Gastrocnemius medialis (tissue), 4 donors: ENCODE measurements around the gene PCDHGC3. TPM values are rescaled to one million over a fixed set of nuclear protein-coding genes. Genes with fewer than 3 reads are reported as not detected.

Experiments
- ATAC-seq, 2 donors: fragments of 150-250 bp; one replicate each; pipeline ENCODE4 v1.9.1; 2016
- DNase-seq, 2 donors: peaks; one replicate each; pipeline ENCODE4 v3.0.0-alpha.2; 2019
- H3K27ac ChIP-seq, 4 donors: fragments of 200-600 bp; sonication (generic); 1 replicate in 1 of 4; 2 replicates in 3 of 4; pipeline ENCODE4 v1.5.1; 2016 to 2018; ENCODE audit warnings: mild to moderate bottlenecking in 2 of 4, moderate library complexity in 1 of 4
- H3K27me3 ChIP-seq, 3 donors: fragments of 200-600 bp; sonication (generic) in 2 of 3; 1 replicate in 1 of 3; 2 replicates in 2 of 3; pipeline versions ENCODE4 v1.5.1 to v1.6.0; 2016 to 2019; ENCODE audit warnings: mild to moderate bottlenecking in 1 of 3, moderate library complexity in 1 of 3
- H3K36me3 ChIP-seq, 2 donors: fragments of 200-600 bp; sonication (generic) in 1 of 2; one replicate each; pipeline ENCODE4 v1.5.1; 2017 to 2018
- H3K4me1 ChIP-seq, 2 donors: fragments of 200-600 bp; sonication (generic) in 1 of 2; one replicate each; pipeline ENCODE4 v1.5.1; 2016 to 2017; ENCODE audit warnings: mild to moderate bottlenecking in 2 of 2
- H3K4me3 ChIP-seq, 4 donors: fragments of 200-600 bp; sonication (generic) in 3 of 4; 1 replicate in 1 of 4; 2 replicates in 3 of 4; pipeline ENCODE4 v1.5.1; 2016 to 2019; ENCODE audit warnings: mild to moderate bottlenecking in 2 of 4
- H3K9me3 ChIP-seq, 3 donors: fragments of 200-600 bp; sonication (generic) in 2 of 3; 1 replicate in 1 of 3; 2 replicates in 2 of 3; pipeline ENCODE4 v1.5.1; 2016 to 2019
- CTCF ChIP-seq, 5 experiments: fragments of 450-650 bp in 3 of 5; fragments of 200-600 bp in 2 of 5; sonication (generic) in 2 of 5; IDR thresholded peaks in 4 of 5; conservative IDR thresholded peaks in 1 of 5; 1 replicate in 4 of 5; 2 replicates in 1 of 5; pipeline ENCODE4 v1.5.1; 2016 to 2019; ENCODE audit warnings: antibody characterized with exemption in 5 of 5, mild to moderate bottlenecking in 3 of 5, moderate library complexity in 3 of 5
- POLR2A ChIP-seq, 2 donors: fragments of 450-650 bp; IDR thresholded peaks; one replicate each; pipeline ENCODE4 v1.6.1; 2017; ENCODE audit warnings: antibody characterized with exemption in 2 of 2, mild to moderate bottlenecking in 2 of 2, moderate library complexity in 2 of 2
- in situ Hi-C, 4 donors: fragments of 200-750 bp; cut with MboI; loops; one replicate each; pipeline versions ENCODE4 v1.15.0 to v1.8.0; 2017; ENCODE audit warnings: low sequenced_read_pairs in 4 of 4
- intact Hi-C: fragments of 100-400 bp; cut with DNase I; formaldehyde crosslinking; loops from one replicate; pipeline ENCODE4 v1.15.1; 2023; ENCODE audit warnings: low total_unique reads
- total RNA-seq, 4 donors: library from RNA; depleted of rRNA; stranded (reverse); fragments of >200 nt; gene quantifications; one replicate each; pipeline versions ENCODE4 v1.1.0 to v1.2.3, GENCODE V29; 2016

The PCDHGC3 gene
- total RNA-seq, 4 donors from 2014 or later, result 11.8 to 14.5 (median 13.8) TPM

DNA sequence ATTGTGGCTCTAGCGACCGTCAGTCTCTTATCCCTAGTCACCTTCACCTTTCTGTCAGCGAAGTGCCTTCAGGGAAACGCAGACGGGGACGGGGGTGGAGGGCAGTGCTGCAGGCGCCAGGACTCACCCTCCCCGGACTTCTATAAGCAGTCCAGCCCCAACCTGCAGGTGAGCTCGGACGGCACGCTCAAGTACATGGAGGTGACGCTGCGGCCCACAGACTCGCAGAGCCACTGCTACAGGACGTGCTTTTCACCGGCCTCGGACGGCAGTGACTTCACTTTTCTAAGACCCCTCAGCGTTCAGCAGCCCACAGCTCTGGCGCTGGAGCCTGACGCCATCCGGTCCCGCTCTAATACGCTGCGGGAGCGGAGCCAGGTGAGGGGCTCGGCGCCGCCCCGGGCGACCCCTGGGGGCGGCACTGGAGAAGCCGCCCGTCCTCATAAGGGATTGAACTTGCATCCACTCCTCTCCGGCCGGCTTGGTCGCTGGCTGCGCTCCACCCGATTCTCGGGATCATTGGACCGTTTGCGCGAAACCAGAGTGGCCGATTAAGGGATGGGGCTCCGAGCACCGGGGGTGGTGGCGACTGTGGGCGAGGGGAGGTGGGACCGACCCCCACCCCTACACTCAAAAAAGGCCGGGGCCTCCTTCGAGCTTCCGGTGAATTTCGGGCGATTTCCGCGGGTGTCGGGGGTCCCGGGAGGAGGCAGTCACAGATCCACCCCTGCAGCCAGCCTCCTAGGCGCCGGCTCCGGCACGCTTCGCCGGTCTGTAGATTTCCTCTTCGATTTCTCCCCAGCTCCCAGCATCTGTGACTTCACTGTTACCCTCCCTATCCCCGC is 15.8 kb downstream of the PCDHGC3 start:
- in situ Hi-C loops (no loop called here), intact Hi-C loops (no loop called here)
- no peaks in the 10 kb centered on the region for H3K27me3 ChIP-seq
- H3K36me3 ChIP-seq, result no peaks in the 10 kb centered on the region
- H3K4me1 ChIP-seq, result peaks cover 9 to 22% of the 10 kb centered on the region in 2 donors
- H3K9me3 ChIP-seq, result no peaks in the 10 kb centered on the region
- no peak for TF ChIP-seq POLR2A (IDR thresholded peaks at IDR 0.05)
- no peak for TF ChIP-seq CTCF (IDR thresholded peaks at IDR 0.05 in 4 of 5, conservative IDR thresholded peaks at IDR 0.05 in 1 of 5)
- DNase-seq (no peak), ATAC-seq (no peak)
- no peak overlapping the region for H3K27ac ChIP-seq
- H3K4me3 ChIP-seq, result no peak overlapping the region

DNA sequence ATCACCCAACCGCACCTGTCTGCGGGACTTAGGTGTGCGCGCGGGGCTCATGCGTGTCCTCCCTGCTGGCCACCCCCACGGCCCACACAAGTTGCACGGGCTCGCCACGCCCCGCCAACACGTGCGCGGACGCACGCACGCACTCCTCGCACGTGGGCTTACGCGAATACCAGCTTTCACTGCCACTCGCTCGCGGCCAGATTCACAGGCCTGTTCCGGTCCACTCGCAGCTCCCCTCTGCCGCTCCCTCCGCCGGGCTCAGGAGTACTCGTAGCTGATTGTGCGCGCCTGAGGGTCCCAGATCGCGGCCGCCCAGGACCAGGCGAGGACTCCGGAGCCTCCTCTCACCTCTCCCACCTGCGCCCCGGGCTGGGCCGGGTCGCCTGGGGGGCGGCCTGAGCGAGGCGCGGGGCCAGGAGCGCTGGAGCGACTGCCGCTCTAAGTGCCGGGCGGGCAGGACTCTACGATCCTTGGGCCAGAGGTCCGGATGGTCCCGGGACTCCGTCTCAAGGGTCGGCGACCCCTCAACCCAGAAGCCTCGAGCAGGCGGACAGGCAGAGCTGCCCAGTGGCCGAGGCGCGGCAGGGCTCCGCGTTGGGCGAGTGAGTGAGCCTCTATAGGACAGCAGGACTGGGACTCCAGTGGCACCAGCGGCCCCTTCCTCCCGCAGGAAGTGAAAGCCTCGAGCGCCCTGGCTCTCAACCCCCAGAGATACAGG is 16.6 kb downstream of the PCDHGC3 start:
- no peak overlapping the region for H3K4me3 ChIP-seq
- no peak for DNase-seq
- no peak for ATAC-seq
- no peaks in the 10 kb centered on the region for H3K36me3 ChIP-seq
- no peaks in the 10 kb centered on the region for H3K27me3 ChIP-seq
- in situ Hi-C loops (no loop called here), intact Hi-C loops (no loop called here)
- H3K27ac ChIP-seq, result no peak overlapping the region
- H3K9me3 ChIP-seq, result no peaks in the 10 kb centered on the region
- no peak for TF ChIP-seq POLR2A (IDR thresholded peaks at IDR 0.05)
- TF ChIP-seq CTCF (IDR thresholded peaks at IDR 0.05 in 4 of 5, conservative IDR thresholded peaks at IDR 0.05 in 1 of 5), result no peak
- H3K4me1 ChIP-seq, result peaks cover 9 to 21% of the 10 kb centered on the region in 2 donors

GRCh38 chr5:141493500-141494422 is 18.0 kb downstream of the PCDHGC3 start:
- intact Hi-C loops, result no loop called here
- in situ Hi-C loops, result no loop called here
- DNase-seq (no peak), ATAC-seq (no peak)
- H3K27ac ChIP-seq, result no peak overlapping the region
- TF ChIP-seq CTCF (IDR thresholded peaks at IDR 0.05 in 4 of 5, conservative IDR thresholded peaks at IDR 0.05 in 1 of 5) (no peak), POLR2A (IDR thresholded peaks at IDR 0.05) (no peak)
- H3K36me3 ChIP-seq, result no peaks in the 10 kb centered on the region
- peaks cover 5 to 21% of the 10 kb centered on the region in 2 donors for H3K4me1 ChIP-seq
- H3K9me3 ChIP-seq, result no peaks in the 10 kb centered on the region
- H3K4me3 ChIP-seq, result no peak overlapping the region
- H3K27me3 ChIP-seq, result no peaks in the 10 kb centered on the region

- no peaks in the 10 kb centered on the region for H3K27me3 ChIP-seq
- H3K36me3 ChIP-seq, result no peaks in the 10 kb centered on the region
These were observed 19.1 kb downstream of the PCDHGC3 start for GRCh38 chr5:141494761-141495452.

More at GRCh38 chr5:141494761-141495452, 19.1 kb downstream of the PCDHGC3 start:
- intact Hi-C loops, result no loop called here
- H3K27ac ChIP-seq, result no peak overlapping the region
- H3K4me1 ChIP-seq, result peaks cover 5 to 21% of the 10 kb centered on the region in 2 donors
- ATAC-seq (no peak), DNase-seq (no peak)
- no peak overlapping the region for H3K4me3 ChIP-seq
- no peaks in the 10 kb centered on the region for H3K9me3 ChIP-seq
- no peak for TF ChIP-seq POLR2A (IDR thresholded peaks at IDR 0.05)
- no peak for TF ChIP-seq CTCF (IDR thresholded peaks at IDR 0.05 in 4 of 5, conservative IDR thresholded peaks at IDR 0.05 in 1 of 5)
- in situ Hi-C loops, result no loop called here
